ENCODE results near the gene HUNK.

DNA sequence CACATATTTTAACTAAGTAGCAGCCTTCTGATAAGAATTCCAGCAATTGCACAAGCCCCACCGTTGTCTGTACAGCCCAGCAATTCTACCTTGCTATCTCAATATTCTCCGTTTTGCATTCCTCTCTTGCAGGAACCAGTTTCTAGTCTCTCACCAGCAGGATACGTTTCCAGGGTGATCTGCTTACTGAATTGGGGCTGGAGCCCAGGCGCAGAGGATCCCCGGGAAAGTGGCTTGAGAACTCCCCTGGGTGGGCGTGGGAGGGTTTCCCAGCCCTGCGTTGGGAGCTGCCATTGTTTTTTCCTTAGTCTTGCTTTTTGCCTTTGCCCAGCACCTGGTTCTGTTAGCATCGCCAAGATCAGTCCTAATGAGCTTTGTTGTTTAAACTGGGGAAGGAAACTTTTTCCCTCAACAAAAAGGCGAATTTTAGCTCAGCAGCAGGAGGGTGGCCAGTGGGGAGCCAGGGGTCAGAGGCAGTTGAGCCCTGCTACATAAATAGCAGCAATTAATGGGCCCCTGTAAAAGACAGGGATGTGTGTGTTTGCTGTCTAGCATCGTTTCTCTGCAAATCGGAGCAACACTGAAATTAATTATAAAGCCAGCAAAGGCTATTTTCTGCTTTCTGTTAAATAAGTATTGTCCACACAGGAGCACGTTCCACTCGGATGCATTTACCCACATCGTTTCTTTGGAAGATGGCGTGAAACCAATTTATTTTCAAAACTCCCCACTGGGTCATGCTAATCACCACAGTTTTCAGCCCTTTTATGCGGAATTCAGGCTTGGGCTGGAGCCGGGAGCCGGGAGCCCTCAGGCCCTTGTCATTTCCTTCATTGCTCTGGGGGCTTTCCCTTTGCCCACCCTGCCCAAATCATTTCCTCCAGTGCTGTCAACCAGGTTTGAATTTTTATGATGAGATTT lies 36.6 kb downstream of the HUNK start:
- no peak for TF ChIP-seq POLR2A (IDR thresholded peaks at IDR 0.05)
- TF ChIP-seq, protein P1, sequence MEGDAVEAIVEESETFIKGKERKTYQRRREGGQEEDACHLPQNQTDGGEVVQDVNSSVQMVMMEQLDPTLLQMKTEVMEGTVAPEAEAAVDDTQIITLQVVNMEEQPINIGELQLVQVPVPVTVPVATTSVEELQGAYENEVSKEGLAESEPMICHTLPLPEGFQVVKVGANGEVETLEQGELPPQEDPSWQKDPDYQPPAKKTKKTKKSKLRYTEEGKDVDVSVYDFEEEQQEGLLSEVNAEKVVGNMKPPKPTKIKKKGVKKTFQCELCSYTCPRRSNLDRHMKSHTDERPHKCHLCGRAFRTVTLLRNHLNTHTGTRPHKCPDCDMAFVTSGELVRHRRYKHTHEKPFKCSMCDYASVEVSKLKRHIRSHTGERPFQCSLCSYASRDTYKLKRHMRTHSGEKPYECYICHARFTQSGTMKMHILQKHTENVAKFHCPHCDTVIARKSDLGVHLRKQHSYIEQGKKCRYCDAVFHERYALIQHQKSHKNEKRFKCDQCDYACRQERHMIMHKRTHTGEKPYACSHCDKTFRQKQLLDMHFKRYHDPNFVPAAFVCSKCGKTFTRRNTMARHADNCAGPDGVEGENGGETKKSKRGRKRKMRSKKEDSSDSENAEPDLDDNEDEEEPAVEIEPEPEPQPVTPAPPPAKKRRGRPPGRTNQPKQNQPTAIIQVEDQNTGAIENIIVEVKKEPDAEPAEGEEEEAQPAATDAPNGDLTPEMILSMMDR (IDR thresholded peaks at IDR 0.05), result no peak
